GM10266 (cell line): ENCODE results near the gene YTHDC2.

Experiments
- DNase-seq: peaks from one replicate; pipeline ENCODE4 v3.0.0; 2012; ENCODE audit errors: extremely low spot score
- CTCF ChIP-seq: IDR thresholded peaks from 2 replicates; pipeline ENCODE4 v1.5.1; 2012; ENCODE audit warnings: mild to moderate bottlenecking, low read depth; ENCODE audit not compliant: control insufficient read depth, insufficient read depth; ENCODE audit errors: missing control alignments

The YTHDC2 gene

DNA sequence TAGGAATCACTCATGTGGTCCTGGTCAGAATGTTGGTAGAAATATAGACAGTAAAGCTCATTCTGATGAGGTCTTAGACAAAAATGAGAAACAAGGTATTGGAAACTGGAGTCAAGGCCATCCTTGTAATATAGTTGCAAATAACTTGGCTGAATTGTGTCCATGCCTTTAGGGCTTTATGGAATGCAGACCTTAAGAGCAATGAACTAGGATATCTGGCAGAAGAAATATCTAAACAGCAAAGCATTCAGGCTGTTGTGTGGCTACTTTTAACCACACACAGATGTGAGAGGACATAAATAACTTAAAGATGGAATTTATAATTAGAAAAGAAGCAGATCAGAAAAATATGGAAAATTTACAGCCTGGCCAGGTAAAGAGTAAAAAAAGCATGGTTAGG is 128.2 kb downstream of the YTHDC2 start:
- no peak for TF ChIP-seq CTCF
- DNase-seq = no peak
